Cerebellar nuclear complex (tissue), 1 donor: Measurements from ENCODE around the gene ZSCAN32.

ENCODE experiments used
- DNase-seq, 2 experiments: peaks; one replicate each; lab custom pipeline; 2025; lab: John Stamatoyannopoulos, UW

ZSCAN32 gene

DNA sequence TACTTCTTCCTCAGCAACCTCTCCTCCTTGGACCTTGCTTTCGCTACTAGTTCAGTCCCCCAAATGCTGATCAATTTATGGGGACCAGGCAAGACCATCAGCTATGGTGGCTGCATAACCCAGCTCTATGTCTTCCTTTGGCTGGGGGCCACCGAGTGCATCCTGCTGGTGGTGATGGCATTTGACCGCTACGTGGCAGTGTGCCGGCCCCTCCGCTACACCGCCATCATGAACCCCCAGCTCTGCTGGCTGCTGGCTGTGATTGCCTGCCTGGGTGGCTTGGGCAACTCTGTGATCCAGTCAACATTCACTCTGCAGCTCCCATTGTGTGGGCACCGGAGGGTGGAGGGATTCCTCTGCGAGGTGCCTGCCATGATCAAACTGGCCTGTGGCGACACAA, 44.7 kb downstream of the ZSCAN32 start:
- DNase-seq: no peak

DNA sequence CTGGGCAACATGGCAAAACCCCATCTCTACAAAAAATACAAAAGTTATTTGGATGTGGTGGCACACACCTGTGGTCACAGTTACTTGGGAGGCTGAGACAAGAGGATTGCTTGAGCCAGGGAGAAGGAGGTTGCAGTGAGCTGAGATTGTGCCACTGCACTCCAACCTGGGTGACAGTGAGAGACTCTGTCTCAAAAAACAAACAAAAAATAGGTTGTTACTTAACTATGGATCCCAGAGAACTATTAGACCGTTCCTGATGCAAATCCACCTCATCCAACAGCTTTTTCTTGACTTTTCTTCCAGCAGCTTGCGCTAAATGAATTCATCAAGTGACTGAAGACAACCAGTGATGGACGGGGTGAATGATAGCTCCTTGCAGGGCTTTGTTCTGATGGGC, 45.2 kb downstream of the ZSCAN32 start, which contains the start of gene OR2C1:
Gene OR2C1 (plus strand): TSS at position 301 of the 400 bp plus-strand sequence. CDS start 52 bp downstream, at position 353.
- no peak for DNase-seq

DNA sequence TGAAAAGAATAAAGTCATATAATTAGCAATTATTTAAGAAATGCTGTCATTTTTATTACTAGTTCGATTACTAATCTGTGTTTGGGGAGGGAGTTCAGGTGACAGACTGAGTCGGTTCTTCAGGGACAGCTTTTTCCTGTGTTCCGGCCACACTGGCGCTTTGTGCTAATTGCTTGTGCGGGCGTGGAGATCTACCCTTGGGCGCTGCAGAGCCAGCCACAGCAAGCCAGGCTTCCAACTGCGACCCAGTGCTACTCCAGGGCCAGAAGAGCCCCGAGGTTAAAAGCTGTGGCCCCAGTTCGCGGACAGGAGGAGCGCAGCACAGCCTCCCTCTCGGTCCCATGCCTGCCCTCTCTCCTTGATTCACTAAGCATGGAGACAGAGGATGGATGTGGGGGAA, 51.6 kb downstream of the ZSCAN32 start:
- no peak for DNase-seq

DNA sequence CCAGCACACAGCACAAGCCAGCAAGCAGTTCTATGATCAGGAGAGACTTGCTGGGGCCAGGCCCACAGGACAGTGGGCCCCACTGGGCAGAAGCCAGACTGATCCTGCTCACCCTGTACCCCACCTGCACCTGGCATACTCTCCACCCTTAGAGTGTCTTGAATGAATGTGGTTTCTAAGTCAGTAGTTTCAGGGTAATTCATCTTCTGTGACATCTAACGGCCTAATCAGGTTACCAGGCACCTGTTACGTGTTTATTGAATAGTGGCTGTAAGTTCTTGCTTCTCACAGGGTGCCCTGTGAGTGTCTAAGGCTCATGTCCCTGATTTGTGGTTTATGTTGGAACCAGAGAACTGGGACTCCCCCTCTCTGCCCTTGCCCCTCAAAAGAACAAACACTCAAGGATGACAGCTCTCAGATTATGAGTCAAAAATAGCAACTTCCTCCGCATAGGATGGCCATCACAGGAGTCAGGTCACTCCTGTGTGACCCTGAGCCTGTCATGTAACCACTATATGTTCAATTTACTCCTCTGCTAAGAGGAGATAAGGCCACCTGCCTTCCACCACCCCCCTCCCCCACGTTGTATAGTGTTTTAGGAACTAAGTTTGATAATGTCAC, 52.1 kb downstream of the ZSCAN32 start:
- DNase-seq: no peak

DNA sequence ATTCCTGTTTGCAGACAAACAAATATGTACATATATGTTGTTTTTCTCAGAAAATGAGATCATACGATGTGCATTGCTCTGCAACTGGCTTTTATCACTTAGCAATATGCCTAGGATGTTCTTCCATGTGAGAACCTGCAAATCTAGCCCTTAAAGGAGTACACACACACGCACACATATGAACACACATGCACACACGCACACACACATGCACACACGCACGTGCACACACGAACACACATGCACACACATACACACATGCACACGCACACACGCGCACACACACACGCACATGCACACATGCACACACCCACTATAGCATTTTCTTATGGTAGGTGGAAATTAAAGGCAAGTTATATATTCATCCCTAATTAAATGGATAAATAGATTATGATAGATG, 53.2 kb downstream of the ZSCAN32 start:
- DNase-seq: no peak

DNA sequence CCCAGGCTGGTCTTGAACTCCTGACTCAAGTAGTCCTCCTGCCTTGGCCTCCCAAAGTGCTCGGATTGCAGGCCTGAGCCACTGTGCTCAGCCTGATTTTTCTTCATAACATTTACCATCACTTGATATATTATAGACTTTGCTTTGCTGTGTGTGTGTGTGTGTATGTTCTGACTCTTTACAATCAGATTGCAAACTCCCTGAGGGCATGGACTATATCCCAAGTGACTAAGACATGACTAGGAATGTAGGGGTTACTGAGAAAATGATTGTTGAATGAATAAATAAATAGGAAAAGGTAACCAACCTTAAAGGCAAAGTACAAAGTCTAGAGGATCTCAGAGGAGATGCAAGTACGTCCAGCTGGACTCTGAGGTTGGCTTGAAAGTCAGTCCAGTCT, 54.8 kb downstream of the ZSCAN32 start:
- no peak for DNase-seq
